ENCODE data around the gene ACAD9. TPM values are rescaled to one million over a fixed set of nuclear protein-coding genes. Genes with fewer than 3 reads are reported as not detected.

The ACAD9 gene
- total and polyA plus RNA-seq, 2 donors (not counting 1 experiment from before 2014, with no cell fraction given) = 33.6 to 41.6 TPM

DNA sequence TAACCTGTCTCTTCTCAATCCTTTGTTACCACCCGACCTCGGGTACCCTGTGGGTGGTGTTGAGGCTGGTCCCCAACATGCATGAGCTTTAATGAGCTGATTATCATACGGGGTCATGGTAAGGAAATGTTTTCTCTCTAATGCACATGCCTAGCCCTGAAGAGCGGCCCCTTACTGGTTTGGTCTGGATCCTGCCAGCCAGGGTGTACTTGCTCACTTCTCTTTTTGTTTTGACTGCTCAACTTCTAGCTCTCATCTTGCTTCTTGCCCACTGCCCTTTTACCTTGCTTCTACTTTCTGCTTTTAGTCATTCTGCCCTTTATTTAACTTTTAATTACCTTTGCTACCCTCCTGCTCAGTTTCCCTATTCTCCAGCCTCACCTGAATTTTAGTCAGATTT, 44.3 kb upstream of the ACAD9 start:
- Histone ChIP-seq H3K9me3 (ENCODE audit: control insufficient read depth, insufficient read depth, low read depth, low read length) (no peaks in the 10 kb centered on the region), H3K36me3 (ENCODE audit: control insufficient read depth, insufficient read depth, low read length) (no peaks in the 10 kb centered on the region), H4K20me1 (ENCODE audit: control insufficient read depth, extremely low read depth, insufficient read depth, low read length) (no peaks in the 10 kb centered on the region), H3K27me3 (ENCODE audit: control insufficient read depth, insufficient read depth, low read length) (no peaks in the 10 kb centered on the region), H2AFZ (ENCODE audit: low read length) (no peak overlapping the region), H3K9ac (ENCODE audit: insufficient read depth, low read length) (no peak overlapping the region), H3K27ac (ENCODE audit: insufficient read depth, low read length) (no peak overlapping the region), H3K4me2 (ENCODE audit: extremely low read depth, insufficient read depth, low read length) (no peak overlapping the region), H3K4me1 (ENCODE audit: control insufficient read depth, extremely low read depth, insufficient read depth, low read length) (no peaks in the 10 kb centered on the region), H3K4me3 (replicated peaks in 1 of 4; ENCODE audit: control extremely low read depth in 1 of 4, insufficient read depth in 1 of 4, low read depth in 3 of 4, low read length in 4 of 4) (no peak overlapping the region), H3K79me2 (ENCODE audit: control insufficient read depth, insufficient read depth, low read length) (no peaks in the 10 kb centered on the region)
- DNase-seq (ENCODE audit: low read depth in 2 of 2) = no peak
- TF ChIP-seq EZH2 (IDR thresholded peaks at IDR 0.05; ENCODE audit: low read length, missing control alignments) = no peak
- TF ChIP-seq, protein P1, sequence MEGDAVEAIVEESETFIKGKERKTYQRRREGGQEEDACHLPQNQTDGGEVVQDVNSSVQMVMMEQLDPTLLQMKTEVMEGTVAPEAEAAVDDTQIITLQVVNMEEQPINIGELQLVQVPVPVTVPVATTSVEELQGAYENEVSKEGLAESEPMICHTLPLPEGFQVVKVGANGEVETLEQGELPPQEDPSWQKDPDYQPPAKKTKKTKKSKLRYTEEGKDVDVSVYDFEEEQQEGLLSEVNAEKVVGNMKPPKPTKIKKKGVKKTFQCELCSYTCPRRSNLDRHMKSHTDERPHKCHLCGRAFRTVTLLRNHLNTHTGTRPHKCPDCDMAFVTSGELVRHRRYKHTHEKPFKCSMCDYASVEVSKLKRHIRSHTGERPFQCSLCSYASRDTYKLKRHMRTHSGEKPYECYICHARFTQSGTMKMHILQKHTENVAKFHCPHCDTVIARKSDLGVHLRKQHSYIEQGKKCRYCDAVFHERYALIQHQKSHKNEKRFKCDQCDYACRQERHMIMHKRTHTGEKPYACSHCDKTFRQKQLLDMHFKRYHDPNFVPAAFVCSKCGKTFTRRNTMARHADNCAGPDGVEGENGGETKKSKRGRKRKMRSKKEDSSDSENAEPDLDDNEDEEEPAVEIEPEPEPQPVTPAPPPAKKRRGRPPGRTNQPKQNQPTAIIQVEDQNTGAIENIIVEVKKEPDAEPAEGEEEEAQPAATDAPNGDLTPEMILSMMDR (conservative IDR thresholded peaks at IDR 0.05 in 1 of 2, IDR thresholded peaks at IDR 0.05 in 1 of 2; ENCODE audit: low read depth in 1 of 2, low read length in 2 of 2) = no peak

DNA sequence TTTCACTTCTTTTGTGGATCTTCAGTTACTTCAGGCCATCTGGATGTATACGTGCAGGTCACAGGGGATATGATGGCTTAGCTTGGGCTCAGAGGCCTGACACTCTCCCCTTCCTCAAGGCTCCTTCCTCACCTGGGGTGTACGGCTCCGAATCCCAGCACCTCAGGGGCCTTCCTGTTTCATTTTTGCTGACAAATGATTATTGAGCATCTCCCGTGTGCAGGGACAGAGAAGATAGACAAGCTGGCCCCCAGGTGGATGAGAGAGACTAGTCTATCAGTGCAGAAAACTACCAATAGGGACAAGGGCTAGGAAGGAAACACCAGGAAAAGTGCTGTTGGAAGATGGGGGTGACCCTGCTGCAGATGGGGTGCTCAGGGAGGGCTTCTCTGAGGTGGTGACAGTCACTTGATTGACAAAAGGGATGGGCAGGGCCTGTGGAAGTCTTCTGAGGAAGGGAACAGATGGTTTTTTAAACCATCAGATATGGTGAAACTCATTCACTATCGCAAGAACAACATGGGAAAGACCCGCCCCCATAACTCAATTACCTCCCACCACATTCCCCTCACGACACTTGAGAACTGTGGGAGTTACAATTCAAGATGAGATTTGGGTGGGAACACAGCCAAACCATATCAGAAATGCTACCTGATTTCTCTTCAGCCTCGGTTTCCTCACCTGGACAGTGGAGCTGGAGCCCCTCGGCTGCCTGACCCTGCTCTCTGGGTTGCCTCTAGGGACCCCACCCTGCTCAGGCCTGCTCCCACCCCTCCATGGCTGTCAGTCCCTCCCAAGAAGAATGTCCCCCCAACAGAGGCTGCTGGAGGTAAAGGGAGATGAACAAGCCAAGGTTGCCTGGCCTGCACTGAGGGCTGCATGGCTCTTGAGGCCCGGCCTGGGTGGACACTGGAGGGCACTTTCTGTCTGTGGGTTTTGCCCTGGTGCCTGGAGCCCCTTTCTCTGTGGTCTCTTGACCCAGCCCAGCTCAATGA, 37.2 kb upstream of the ACAD9 start:
- no peak overlapping the region for H3K9ac ChIP-seq (ENCODE audit: insufficient read depth, low read length)
- no peaks in the 10 kb centered on the region for H3K9me3 ChIP-seq (ENCODE audit: control insufficient read depth, insufficient read depth, low read depth, low read length)
- H3K4me3 ChIP-seq (replicated peaks in 1 of 4; ENCODE audit: control extremely low read depth in 1 of 4, insufficient read depth in 1 of 4, low read depth in 3 of 4, low read length in 4 of 4) = no peak overlapping the region
- H3K27me3 ChIP-seq (ENCODE audit: control insufficient read depth, insufficient read depth, low read length) = no peaks in the 10 kb centered on the region
- DNase-seq (ENCODE audit: low read depth in 2 of 2) = no peak
- H4K20me1 ChIP-seq (ENCODE audit: control insufficient read depth, extremely low read depth, insufficient read depth, low read length) = no peaks in the 10 kb centered on the region
- no peak overlapping the region for H3K4me2 ChIP-seq (ENCODE audit: extremely low read depth, insufficient read depth, low read length)
- TF ChIP-seq, protein P1 (conservative IDR thresholded peaks at IDR 0.05 in 1 of 2, IDR thresholded peaks at IDR 0.05 in 1 of 2; ENCODE audit: low read depth in 1 of 2, low read length in 2 of 2) = no peak
- TF ChIP-seq EZH2 (IDR thresholded peaks at IDR 0.05; ENCODE audit: low read length, missing control alignments) = no peak
- no peak overlapping the region for H2AFZ ChIP-seq (ENCODE audit: low read length)
- H3K4me1 ChIP-seq (ENCODE audit: control insufficient read depth, extremely low read depth, insufficient read depth, low read length) = peaks cover 2% of the 10 kb centered on the region
- no peak overlapping the region for H3K27ac ChIP-seq (ENCODE audit: insufficient read depth, low read length)
- no peaks in the 10 kb centered on the region for H3K36me3 ChIP-seq (ENCODE audit: control insufficient read depth, insufficient read depth, low read length)
- no peaks in the 10 kb centered on the region for H3K79me2 ChIP-seq (ENCODE audit: control insufficient read depth, insufficient read depth, low read length)

DNA sequence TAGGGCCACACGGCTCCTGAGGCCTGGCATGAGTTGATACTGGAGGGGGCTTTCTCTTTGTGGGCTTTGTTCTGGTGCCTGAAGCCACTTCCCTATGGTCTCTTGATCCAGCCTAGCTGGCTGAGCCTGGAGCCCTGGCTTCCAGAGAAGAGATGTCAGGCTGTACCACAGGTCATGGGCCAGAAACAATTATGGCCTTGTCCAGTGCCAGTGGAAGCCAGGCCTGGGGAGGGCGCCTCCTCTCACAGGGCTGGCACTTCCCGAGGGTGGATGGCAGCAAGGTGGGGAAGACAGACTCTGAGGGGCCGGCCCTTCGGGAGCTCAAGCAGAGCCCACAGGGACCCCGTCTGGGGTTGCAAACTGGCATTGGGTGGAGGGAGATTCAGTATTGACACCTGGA, 34.9 kb upstream of the ACAD9 start:
- Histone ChIP-seq H3K27me3 (ENCODE audit: control insufficient read depth, insufficient read depth, low read length) (no peaks in the 10 kb centered on the region), H2AFZ (ENCODE audit: low read length) (no peak overlapping the region), H3K9me3 (ENCODE audit: control insufficient read depth, insufficient read depth, low read depth, low read length) (no peaks in the 10 kb centered on the region), H3K27ac (ENCODE audit: insufficient read depth, low read length) (no peak overlapping the region), H3K4me2 (ENCODE audit: extremely low read depth, insufficient read depth, low read length) (no peak overlapping the region), H3K9ac (ENCODE audit: insufficient read depth, low read length) (no peak overlapping the region), H3K4me3 (replicated peaks in 1 of 4; ENCODE audit: control extremely low read depth in 1 of 4, insufficient read depth in 1 of 4, low read depth in 3 of 4, low read length in 4 of 4) (no peak overlapping the region), H3K4me1 (ENCODE audit: control insufficient read depth, extremely low read depth, insufficient read depth, low read length) (peaks cover 2% of the 10 kb centered on the region), H3K79me2 (ENCODE audit: control insufficient read depth, insufficient read depth, low read length) (no peaks in the 10 kb centered on the region), H3K36me3 (ENCODE audit: control insufficient read depth, insufficient read depth, low read length) (no peaks in the 10 kb centered on the region), H4K20me1 (ENCODE audit: control insufficient read depth, extremely low read depth, insufficient read depth, low read length) (no peaks in the 10 kb centered on the region)
- no peak for TF ChIP-seq EZH2 (IDR thresholded peaks at IDR 0.05; ENCODE audit: low read length, missing control alignments)
- TF ChIP-seq, protein P1 (conservative IDR thresholded peaks at IDR 0.05 in 1 of 2, IDR thresholded peaks at IDR 0.05 in 1 of 2; ENCODE audit: low read depth in 1 of 2, low read length in 2 of 2) = no peak
- DNase-seq (ENCODE audit: low read depth in 2 of 2) = no peak
